Natural killer cell treated with Interleukin-12 subunit alpha and Interleukin-12 subunit beta and Interleukin-15 and Interleukin-18, amount 100 ng/mL, for 72 hours (primary cell): Measurements from ENCODE around the gene CHEK1. TPM values are rescaled to one million over a fixed set of nuclear protein-coding genes. Genes with fewer than 3 reads are reported as not detected.
"Not testable (repeated sequence)": the region's sequence is repeated elsewhere in the genome, so short reads cannot be mapped to it uniquely, and the experiment has no call there.

ENCODE experiments used
- ATAC-seq, 2 donors: fragments of 150-1000 bp; cut with Tn5 transposase in 1 of 2; sonication (Bioruptor Pico), chemical (Tn5 transposase) in 1 of 2; 2 replicates each; pipeline ENCODE4 v1.10.0; 2021
- DNase-seq: peaks from one replicate; pipeline ENCODE4 v3.0.0; 2022; ENCODE audit warnings: low spot score
- H3K27ac Mint-ChIP-seq, 2 donors: 1 replicate in 1 of 2; 2 replicates in 1 of 2; pipeline ENCODE4 v1.8.0; 2022; ENCODE audit warnings: mixed read lengths in 2 of 2, mild to moderate bottlenecking in 1 of 2, moderate library complexity in 1 of 2
- H3K27me3 Mint-ChIP-seq, 2 donors: 1 replicate in 1 of 2; 2 replicates in 1 of 2; pipeline ENCODE4 v1.8.0; 2022; ENCODE audit warnings: mixed read lengths in 2 of 2
- H3K36me3 Mint-ChIP-seq: one replicate; pipeline ENCODE4 v1.8.0; 2022; ENCODE audit warnings: mixed read lengths
- H3K4me1 Mint-ChIP-seq, 2 donors: 1 replicate in 1 of 2; 2 replicates in 1 of 2; pipeline ENCODE4 v1.8.0; 2022; ENCODE audit warnings: low read depth in 2 of 2, mixed read lengths in 2 of 2, mild to moderate bottlenecking in 1 of 2
- H3K4me3 Mint-ChIP-seq: one replicate; pipeline ENCODE4 v1.8.0; 2022; ENCODE audit warnings: mixed read lengths
- H3K9me3 Mint-ChIP-seq: 2 replicates; pipeline ENCODE4 v1.8.0; 2022; ENCODE audit warnings: mixed read lengths
- total RNA-seq, 2 donors: library from RNA; stranded (reverse); gene quantifications; one replicate each; pipeline ENCODE4 v1.2.3, GENCODE V29; 2022

The CHEK1 gene
- total RNA-seq, 2 donors from 2014 or later: 74.7 to 111 TPM

GRCh38 chr11:125689274-125689859 is 64.4 kb downstream of the CHEK1 start:
- Mint-ChIP-seq H3K4me1 (no peaks in the 10 kb centered on the region), H3K9me3 (no peaks in the 10 kb centered on the region), H3K27ac (no peak overlapping the region), H3K27me3 (peaks cover 0 to 5% of the 10 kb centered on the region in 2 donors), H3K36me3 (no peaks in the 10 kb centered on the region), H3K4me3 (no peak overlapping the region)
- DNase-seq: no peak
- no peak for ATAC-seq

GRCh38 chr11:125690006-125690405 is 65.0 kb downstream of the CHEK1 start:
- Mint-ChIP-seq H3K4me3 (no peak overlapping the region), H3K4me1 (no peaks in the 10 kb centered on the region), H3K36me3 (no peaks in the 10 kb centered on the region), H3K27ac (no peak overlapping the region), H3K9me3 (no peaks in the 10 kb centered on the region), H3K27me3 (peaks cover 2 to 5% of the 10 kb centered on the region in 2 donors)
- DNase-seq (no peak), ATAC-seq (peak in 1 of 2 donors; percentile 49)

- no peak for ATAC-seq
- no peaks in the 10 kb centered on the region for H3K36me3 Mint-ChIP-seq
These were observed 67.9 kb downstream of the CHEK1 start for GRCh38 chr11:125692887-125693286.

GRCh38 chr11:125694951-125695350 is 70.0 kb downstream of the CHEK1 start:
- H3K4me1 Mint-ChIP-seq: no peaks in the 10 kb centered on the region
- H3K27me3 Mint-ChIP-seq: peaks cover 11 to 20% of the 10 kb centered on the region in 2 donors
- DNase-seq (no peak), ATAC-seq (no peak)
- no peaks in the 10 kb centered on the region for H3K9me3 Mint-ChIP-seq
- H3K36me3 Mint-ChIP-seq: no peaks in the 10 kb centered on the region
- H3K4me3 Mint-ChIP-seq: no peak overlapping the region
- H3K27ac Mint-ChIP-seq: no peak overlapping the region

More at GRCh38 chr11:125692887-125693286, 67.9 kb downstream of the CHEK1 start:
- Mint-ChIP-seq H3K9me3 (no peaks in the 10 kb centered on the region), H3K4me1 (no peaks in the 10 kb centered on the region), H3K27ac (no peak overlapping the region), H3K4me3 (no peak overlapping the region), H3K27me3 (peaks cover 5% of the 10 kb centered on the region in 2 donors)
- DNase-seq: no peak

- Mint-ChIP-seq H3K27ac (no peak overlapping the region), H3K4me1 (no peaks in the 10 kb centered on the region), H3K9me3 (no peaks in the 10 kb centered on the region), H3K4me3 (no peak overlapping the region), H3K36me3 (no peaks in the 10 kb centered on the region), H3K27me3 (peaks cover 6 to 31% of the 10 kb centered on the region in 2 donors)
- ATAC-seq: no peak
- no peak for DNase-seq
These were observed 76.2 kb downstream of the CHEK1 start for GRCh38 chr11:125701018-125701610.

- no peak for DNase-seq
- ATAC-seq: peak in 1 of 2 donors; percentile 11
- H3K4me1 Mint-ChIP-seq: no peaks in the 10 kb centered on the region
- H3K9me3 Mint-ChIP-seq: no peaks in the 10 kb centered on the region
- H3K36me3 Mint-ChIP-seq: no peaks in the 10 kb centered on the region
- H3K27ac Mint-ChIP-seq: no peak overlapping the region
- H3K27me3 Mint-ChIP-seq: peaks cover 10 to 40% of the 10 kb centered on the region in 2 donors
- H3K4me3 Mint-ChIP-seq: no peak overlapping the region
These were observed 77.1 kb downstream of the CHEK1 start for GRCh38 chr11:125701858-125702621.

GRCh38 chr11:125704686-125705085 is 79.7 kb downstream of the CHEK1 start:
- Mint-ChIP-seq H3K27me3 (peaks cover 19 to 50% of the 10 kb centered on the region in 2 donors), H3K9me3 (peaks cover 12% of the 10 kb centered on the region)
- DNase-seq, ATAC-seq, H3K27ac Mint-ChIP-seq, H3K36me3 Mint-ChIP-seq, H3K4me1 Mint-ChIP-seq, H3K4me3 Mint-ChIP-seq: not testable (repeated sequence)

GRCh38 chr11:125720781-125721180 is 95.8 kb downstream of the CHEK1 start:
- Mint-ChIP-seq H3K27ac (no peak overlapping the region), H3K36me3 (no peaks in the 10 kb centered on the region), H3K9me3 (peaks cover 3% of the 10 kb centered on the region), H3K27me3 (peaks cover 23 to 32% of the 10 kb centered on the region in 2 donors), H3K4me3 (no peak overlapping the region), H3K4me1 (no peaks in the 10 kb centered on the region)
- ATAC-seq (no peak), DNase-seq (no peak)

GRCh38 chr11:125724125-125724524 is 99.2 kb downstream of the CHEK1 start:
- H3K36me3 Mint-ChIP-seq: no peaks in the 10 kb centered on the region
- no peak overlapping the region for H3K27ac Mint-ChIP-seq
- ATAC-seq (no peak), DNase-seq (no peak)
- H3K4me3 Mint-ChIP-seq: no peak overlapping the region
- no peaks in the 10 kb centered on the region for H3K9me3 Mint-ChIP-seq
- H3K4me1 Mint-ChIP-seq: no peaks in the 10 kb centered on the region
- H3K27me3 Mint-ChIP-seq: peaks cover 26 to 41% of the 10 kb centered on the region in 2 donors

Other genes starting within 250 kb of the CHEK1 start
- gene FEZ1, start 128.9 kb upstream of the CHEK1 start, total RNA-seq: 100 to 1,000 TPM in 1 of 2 donors, 10 to 100 TPM in 1; 99.1 to 102 TPM
- gene EI24, start 55.7 kb upstream of the CHEK1 start, total RNA-seq: 10 to 100 TPM; 47.1 to 60.8 TPM
- gene STT3A, start 32.3 kb upstream of the CHEK1 start, total RNA-seq: 100 to 1,000 TPM; 169 to 182 TPM
- gene ACRV1, start 55.7 kb downstream of the CHEK1 start, total RNA-seq: not detected
- gene PATE1, start 121.1 kb downstream of the CHEK1 start, total RNA-seq: not detected
- under 1 TPM; 0.42 to 0.55 TPM for gene PATE2, start 153.7 kb downstream of the CHEK1 start, total RNA-seq
- not detected for gene PATE3, start 163.0 kb downstream of the CHEK1 start, total RNA-seq
- gene PATE4, start 208.2 kb downstream of the CHEK1 start, total RNA-seq: not detected